ENCODE results near the gene LYL1. TPM values are rescaled to one million over a fixed set of nuclear protein-coding genes. Genes with fewer than 3 reads are reported as not detected.

Gene LYL1
- total RNA-seq, 2 experiments from 2014 or later: 3.7 TPM

DNA sequence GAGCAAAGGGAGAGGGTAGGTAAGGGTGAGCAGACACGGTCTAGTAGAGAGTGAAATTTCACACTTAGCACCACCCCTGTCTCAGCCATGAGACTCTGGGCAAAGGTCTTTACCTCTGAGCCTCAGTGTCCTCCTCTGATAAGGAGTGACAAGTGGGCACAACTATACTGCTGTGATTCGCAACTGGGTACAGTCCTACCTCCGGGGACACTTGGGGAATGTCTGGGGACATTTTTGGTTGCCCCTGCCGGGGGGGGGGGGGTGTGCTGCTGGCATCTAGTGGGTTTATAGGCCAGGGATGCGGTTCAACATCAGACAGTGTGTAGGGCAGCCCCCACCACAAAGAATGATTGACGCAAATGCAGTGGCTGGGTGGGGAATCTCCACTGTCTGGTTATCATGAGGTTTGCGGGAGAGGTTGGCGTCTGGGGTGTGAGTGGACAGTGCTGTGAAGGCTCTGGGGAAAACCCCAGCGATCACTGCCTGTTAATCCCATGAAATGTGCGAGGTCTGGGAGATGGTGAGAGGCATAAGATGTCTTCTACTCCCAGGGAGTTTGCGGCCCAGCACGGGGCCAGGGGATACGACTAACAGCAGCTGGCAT is 19.7 kb upstream of the LYL1 start:
- H3K36me3 Mint-ChIP-seq: peaks cover 5% of the 10 kb centered on the region
- no peaks in the 10 kb centered on the region for H3K27me3 Mint-ChIP-seq
- ATAC-seq (ENCODE audit: low read depth): no peak

DNA sequence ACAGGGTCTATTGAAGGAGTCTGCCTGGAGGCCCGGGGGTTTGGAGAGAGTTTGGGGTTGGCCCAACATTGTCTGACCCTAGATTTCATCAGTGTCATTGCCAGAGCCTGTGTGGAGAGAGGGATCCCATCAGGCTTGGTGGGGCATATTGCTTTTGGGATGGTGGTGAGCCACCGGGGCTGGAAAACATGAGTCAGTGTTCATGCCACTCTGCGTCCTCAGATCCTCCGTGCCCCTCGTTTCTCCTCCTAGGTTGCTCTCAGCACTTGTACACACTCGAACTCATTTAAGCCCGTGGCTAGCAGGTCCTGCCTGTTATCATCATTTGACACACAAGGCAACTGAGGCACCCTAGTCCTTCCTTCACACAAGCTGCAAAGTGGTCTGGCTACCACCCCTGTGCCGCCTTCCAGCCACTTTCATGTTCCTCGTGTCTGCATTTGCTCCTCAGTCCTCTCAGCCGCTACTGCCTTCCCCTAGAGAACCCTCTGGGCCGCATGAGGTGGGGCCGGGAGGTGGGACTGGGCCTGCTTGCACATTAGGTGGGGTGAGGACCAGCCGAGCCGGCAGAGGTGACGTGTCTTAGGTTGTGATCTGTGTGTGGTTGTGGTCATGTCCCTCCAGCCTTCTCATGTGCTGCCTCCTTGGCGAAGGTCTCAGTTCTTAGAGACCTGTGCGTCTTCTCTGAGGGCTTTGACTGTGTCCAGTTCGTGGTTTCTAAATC is 19.1 kb upstream of the LYL1 start:
- no peak overlapping the region for H3K27ac Mint-ChIP-seq
- H3K36me3 Mint-ChIP-seq: peaks cover 5% of the 10 kb centered on the region
- peaks cover 15% of the 10 kb centered on the region for H3K4me1 Mint-ChIP-seq
- H3K9me3 Mint-ChIP-seq: no peaks in the 10 kb centered on the region
- no peaks in the 10 kb centered on the region for H3K27me3 Mint-ChIP-seq
- ATAC-seq (ENCODE audit: low read depth) (no peak), DNase-seq (no peak)
- POLR2A ChIA-PET: interaction anchor here (2.7 kb wide), 1 partner anchor 28 kb away, joined by 18 read pairs; the partner anchor contains the start of genes IER2 and STX10
- H3K4me3 Mint-ChIP-seq: no peak overlapping the region

More for the DNA sequence above, 19.7 kb upstream of the LYL1 start:
- H3K27ac Mint-ChIP-seq: no peak overlapping the region
- POLR2A ChIA-PET: interaction anchor here (1.3 kb wide), 1 partner anchor 30 kb away, joined by 3 read pairs; no protein-coding TSS in a partner anchor
- no peaks in the 10 kb centered on the region for H3K9me3 Mint-ChIP-seq
- no peak for DNase-seq
- no peak overlapping the region for H3K4me3 Mint-ChIP-seq
- H3K4me1 Mint-ChIP-seq: peaks cover 15% of the 10 kb centered on the region

DNA sequence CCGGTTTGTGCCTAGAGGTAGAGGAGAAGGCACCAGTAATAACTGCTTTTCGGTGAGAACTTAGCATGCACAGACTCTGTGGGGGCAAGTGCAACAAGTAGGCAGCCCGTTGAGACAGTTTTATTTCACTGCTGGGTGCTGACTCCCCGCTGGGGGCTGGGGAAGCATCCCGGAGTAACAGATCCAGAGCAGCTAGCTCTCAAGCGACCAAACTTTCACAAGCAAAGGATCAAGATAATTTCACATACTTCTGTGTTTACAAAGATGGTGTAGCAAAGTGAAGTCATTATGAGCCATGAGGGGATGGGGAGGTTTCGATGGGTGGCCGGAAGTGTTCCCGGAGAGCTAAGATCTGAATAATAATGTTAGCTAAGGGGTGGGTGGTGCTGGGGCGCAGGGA is 18.2 kb upstream of the LYL1 start:
- Mint-ChIP-seq H3K9me3 (no peaks in the 10 kb centered on the region), H3K27me3 (no peaks in the 10 kb centered on the region), H3K4me3 (no peak overlapping the region), H3K36me3 (peaks cover 5% of the 10 kb centered on the region), H3K4me1 (peaks cover 15% of the 10 kb centered on the region), H3K27ac (no peak overlapping the region)
- ATAC-seq (ENCODE audit: low read depth) (no peak), DNase-seq (no peak)
- POLR2A ChIA-PET: interaction anchor here (2.7 to 5.5 kb wide), 2 partner anchors 29 to 32 kb away, joined by 18 to 50 read pairs; partner anchors contain the start of genes IER2 and STX10

DNA sequence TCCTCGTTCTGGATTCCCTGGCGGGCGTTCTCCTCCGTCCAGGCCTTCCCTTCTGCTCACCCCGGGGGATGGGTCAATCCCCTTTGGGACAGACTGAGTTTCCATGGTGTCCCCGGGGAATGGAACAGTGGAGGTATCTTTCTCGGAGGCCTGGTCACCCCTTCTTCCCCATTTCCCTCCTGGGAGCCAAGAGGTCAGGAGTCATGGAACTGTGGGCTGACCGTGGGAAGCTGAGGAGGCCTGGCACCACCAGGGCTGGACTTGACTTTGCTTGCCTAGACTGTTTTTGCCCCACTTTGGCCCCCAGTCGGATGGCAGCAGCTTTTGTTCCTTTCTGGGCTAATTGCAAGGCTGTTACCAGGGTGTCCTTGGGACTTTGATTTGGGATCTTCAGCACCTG is 17.4 kb upstream of the LYL1 start:
- Mint-ChIP-seq H3K9me3 (no peaks in the 10 kb centered on the region), H3K36me3 (peaks cover 7% of the 10 kb centered on the region), H3K27ac (no peak overlapping the region), H3K4me1 (peaks cover 21% of the 10 kb centered on the region), H3K27me3 (no peaks in the 10 kb centered on the region), H3K4me3 (peak overlapping the region; percentile 86)
- POLR2A ChIA-PET: interaction anchor here (1.4 to 5.5 kb wide), 4 partner anchors 10 to 32 kb away, joined by 6 to 50 read pairs (median 12); partner anchors contain the start of genes IER2 and STX10
- DNase-seq (no peak), ATAC-seq (ENCODE audit: low read depth) (no peak)

- Mint-ChIP-seq H3K4me1 (peaks cover 21% of the 10 kb centered on the region), H3K27ac (peak overlapping the region; percentile 86), H3K9me3 (no peaks in the 10 kb centered on the region), H3K4me3 (peak overlapping the region; percentile 86), H3K36me3 (peaks cover 5% of the 10 kb centered on the region), H3K27me3 (no peaks in the 10 kb centered on the region)
- ATAC-seq (ENCODE audit: low read depth): no peak
- no peak for DNase-seq
- POLR2A ChIA-PET: interaction anchor here (0.7 to 5.5 kb wide), 5 partner anchors 11 to 51 kb away, joined by 3 to 50 read pairs (median 6); partner anchors contain the start of genes IER2 and STX10
Observed at GRCh38 chr19:13119627-13120026, 17.0 kb upstream of the LYL1 start.

GRCh38 chr19:13118424-13119193 is 16.0 kb upstream of the LYL1 start:
- H3K27ac Mint-ChIP-seq: peak overlapping the region; percentile 86
- POLR2A ChIA-PET: interaction anchor here (0.7 to 5.5 kb wide), 16 partner anchors 12 to 228 kb away, joined by 3 to 50 read pairs (median 6); partner anchors contain the start of genes GCDH, IER2 and STX10
- peak overlapping the region; percentile 86 for H3K4me3 Mint-ChIP-seq
- ATAC-seq (ENCODE audit: low read depth): peak; percentile 9
- peaks cover 5% of the 10 kb centered on the region for H3K36me3 Mint-ChIP-seq
- no peaks in the 10 kb centered on the region for H3K9me3 Mint-ChIP-seq
- DNase-seq: peak; percentile 61
- H3K4me1 Mint-ChIP-seq: peaks cover 21% of the 10 kb centered on the region
- H3K27me3 Mint-ChIP-seq: no peaks in the 10 kb centered on the region

GRCh38 chr19:13117772-13118423 is 15.2 kb upstream of the LYL1 start, which contains the start of gene NACC1:
Gene NACC1 (plus strand): TSS chr19:13118264. CDS start chr19:13135208, 16,944 bp downstream.
- Mint-ChIP-seq H3K9me3 (no peaks in the 10 kb centered on the region), H3K27me3 (no peaks in the 10 kb centered on the region), H3K4me1 (peaks cover 19% of the 10 kb centered on the region), H3K4me3 (peak within 1 kb of the TSS; percentile 92), H3K36me3 (peaks cover 5% of the 10 kb centered on the region), H3K27ac (peak within 1 kb of the TSS; percentile 92)
- peak; percentile 87 for ATAC-seq (ENCODE audit: low read depth)
- POLR2A ChIA-PET: interaction anchor here (0.5 to 5.5 kb wide), 18 partner anchors 13 to 1361 kb away, joined by 3 to 50 read pairs (median 4); partner anchors contain the start of genes DNASE2, GCDH, IER2 and STX10
- DNase-seq: peak; percentile 97

DNA sequence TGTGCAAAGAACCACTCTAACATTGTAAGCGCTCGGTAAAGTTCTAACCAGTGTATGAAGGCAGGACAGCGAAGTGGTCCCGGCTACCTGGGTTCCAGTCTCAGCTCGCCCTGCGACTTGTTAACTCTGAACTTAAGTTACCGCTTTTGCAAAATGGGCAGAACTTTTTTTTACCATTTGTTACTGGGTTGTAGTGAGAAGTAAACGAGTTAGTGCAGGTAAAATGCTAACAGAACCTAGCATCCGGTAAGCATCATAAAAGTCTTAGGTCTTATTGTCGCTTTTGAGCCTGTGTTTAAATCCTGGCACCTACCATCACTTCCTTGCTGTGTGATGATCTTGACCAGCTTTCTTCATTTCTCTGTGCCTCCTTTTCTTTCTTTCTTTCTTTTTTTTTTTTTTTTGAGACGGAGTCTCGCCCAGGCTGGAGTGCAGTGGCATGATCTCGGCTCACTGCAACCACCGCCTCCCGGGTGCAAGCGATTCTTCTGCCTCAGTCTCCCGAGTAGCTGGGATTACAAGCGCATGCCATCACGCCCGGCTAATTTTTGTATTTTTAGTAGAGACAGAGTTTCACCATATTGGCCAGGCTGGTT is 14.6 kb upstream of the LYL1 start:
- Mint-ChIP-seq H3K4me1 (peaks cover 19% of the 10 kb centered on the region), H3K27ac (peak overlapping the region; percentile 92), H3K27me3 (no peaks in the 10 kb centered on the region), H3K36me3 (peaks cover 5% of the 10 kb centered on the region), H3K9me3 (no peaks in the 10 kb centered on the region), H3K4me3 (peak overlapping the region; percentile 92)
- POLR2A ChIA-PET: interaction anchor here (0.5 to 5.5 kb wide), 19 partner anchors 12 to 1361 kb away, joined by 3 to 50 read pairs (median 4); partner anchors contain the start of genes DNASE2, GCDH, IER2 and STX10
- ATAC-seq (ENCODE audit: low read depth) (peak; percentile 7), DNase-seq (no peak)

- POLR2A ChIA-PET: interaction anchor here (0.6 to 5.5 kb wide), 7 partner anchors 12 to 235 kb away, joined by 3 to 50 read pairs (median 3); partner anchors contain the start of gene DNASE2
- H3K27me3 Mint-ChIP-seq: no peaks in the 10 kb centered on the region
- peaks cover 5% of the 10 kb centered on the region for H3K36me3 Mint-ChIP-seq
- peaks cover 17% of the 10 kb centered on the region for H3K4me1 Mint-ChIP-seq
- ATAC-seq (ENCODE audit: low read depth) (peak; percentile 38), DNase-seq (peak; percentile 88)
- H3K9me3 Mint-ChIP-seq: no peaks in the 10 kb centered on the region
- H3K4me3 Mint-ChIP-seq: peak within 1 kb of the TSS; percentile 92
- peak within 1 kb of the TSS; percentile 92 for H3K27ac Mint-ChIP-seq
Observed at GRCh38 chr19:13116282-13117175, 13.9 kb upstream of the LYL1 start, which contains the start of gene TRMT1. Gene TRMT1 (minus strand): TSS chr19:13116740. CDS start chr19:13116399, 341 bp downstream.

- H3K4me3 Mint-ChIP-seq: peak overlapping the region; percentile 92
- peaks cover 5% of the 10 kb centered on the region for H3K36me3 Mint-ChIP-seq
- H3K4me1 Mint-ChIP-seq: peaks cover 17% of the 10 kb centered on the region
- H3K27me3 Mint-ChIP-seq: no peaks in the 10 kb centered on the region
- POLR2A ChIA-PET: interaction anchor here (2.7 to 5.5 kb wide), 3 partner anchors 11 to 52 kb away, joined by 12 to 50 read pairs (median 22); no protein-coding TSS in a partner anchor
- peak overlapping the region; percentile 92 for H3K27ac Mint-ChIP-seq
- H3K9me3 Mint-ChIP-seq: no peaks in the 10 kb centered on the region
- no peak for ATAC-seq (ENCODE audit: low read depth)
- no peak for DNase-seq
Observed at GRCh38 chr19:13115936-13116281, 13.3 kb upstream of the LYL1 start.

GRCh38 chr19:13112555-13112954 is 9.9 kb upstream of the LYL1 start:
- no peak for DNase-seq
- POLR2A ChIA-PET: no interaction called here
- Mint-ChIP-seq H3K36me3 (peaks cover 4% of the 10 kb centered on the region), H3K4me3 (no peak overlapping the region), H3K27ac (no peak overlapping the region), H3K27me3 (no peaks in the 10 kb centered on the region), H3K4me1 (peaks cover 6% of the 10 kb centered on the region), H3K9me3 (no peaks in the 10 kb centered on the region)
- no peak for ATAC-seq (ENCODE audit: low read depth)
